ENCODE measurements around the gene CNR2. TPM values are rescaled to one million over a fixed set of nuclear protein-coding genes. Genes with fewer than 3 reads are reported as not detected.

The CNR2 gene
- polyA plus RNA-seq, 3 donors = 0.03 to 0.12 (median 0.11) TPM

- Mint-ChIP-seq H3K4me1 (peaks cover 8% of the 10 kb centered on the region), H3K9me3 (peaks cover 22 to 33% (median 30%) of the 10 kb centered on the region in 7 donors), H3K4me3 (no peak overlapping the region), H3K27me3 (ENCODE audit: low read depth in 3 of 3) (peaks cover 1 to 6% (median 3%) of the 10 kb centered on the region in 3 donors), H3K36me3 (no peaks in the 10 kb centered on the region), H3K27ac (no peak overlapping the region)
- Histone ChIP-seq H3K9ac (ENCODE audit: insufficient read depth, low read length, poor library complexity, severe bottlenecking) (no peak overlapping the region), H3K9me3 (replicated peaks in 1 of 2; ENCODE audit: control insufficient read depth in 1 of 2, insufficient read depth in 1 of 2, low read length in 2 of 2) (peaks cover 25 to 26% of the 10 kb centered on the region in 2 donors), H3K27ac (ENCODE audit: low read depth in 1 of 2, low read length in 2 of 2) (no peak overlapping the region), H2AFZ (ENCODE audit: insufficient read depth, low read depth, low read length, poor library complexity, severe bottlenecking) (no peak overlapping the region), H3K79me2 (ENCODE audit: insufficient read depth, low read length) (no peaks in the 10 kb centered on the region), H3K4me1 (ENCODE audit: control insufficient read depth in 1 of 2, insufficient read depth in 2 of 2, low read length in 2 of 2) (peaks cover 5 to 10% of the 10 kb centered on the region in 2 donors), H3K27me3 (ENCODE audit: control insufficient read depth in 2 of 2, insufficient read depth in 2 of 2, low read length in 2 of 2) (no peaks in the 10 kb centered on the region), H3K4me3 (replicated peaks in 1 of 3; ENCODE audit: low read depth in 2 of 3, low read length in 3 of 3) (no peak overlapping the region), H4K20me1 (ENCODE audit: insufficient read depth, low read length) (no peaks in the 10 kb centered on the region), H3K36me3 (replicated peaks in 1 of 2; ENCODE audit: control insufficient read depth in 1 of 2, insufficient read depth in 2 of 2, low read length in 2 of 2) (no peaks in the 10 kb centered on the region), H3K4me2 (replicated peaks; ENCODE audit: extremely low read depth, low read length, poor library complexity, severe bottlenecking) (no peak overlapping the region)
- DNase-seq = no peak
- no peak for TF ChIP-seq CTCF (IDR thresholded peaks at IDR 0.05)
- intact Hi-C loops (cut with micrococcal nuclease) = no loop called here
- WGBS (ENCODE audit: insufficient coverage) = 97% methylated on average over 3 of the region's 3 CpGs
Measured at GRCh38 chr1:23875382-23875781, 37.8 kb downstream of the CNR2 start.

- Mint-ChIP-seq H3K36me3 (no peaks in the 10 kb centered on the region), H3K4me1 (peaks cover 31% of the 10 kb centered on the region), H3K4me3 (no peak overlapping the region), H3K27me3 (ENCODE audit: low read depth in 3 of 3) (peaks cover 0 to 11% (median 0%) of the 10 kb centered on the region in 3 donors), H3K9me3 (peaks cover 2 to 16% (median 4%) of the 10 kb centered on the region in 7 donors), H3K27ac (no peak overlapping the region)
- Histone ChIP-seq H3K36me3 (replicated peaks in 1 of 2; ENCODE audit: control insufficient read depth in 1 of 2, insufficient read depth in 2 of 2, low read length in 2 of 2) (no peaks in the 10 kb centered on the region), H3K9ac (ENCODE audit: insufficient read depth, low read length, poor library complexity, severe bottlenecking) (no peak overlapping the region), H3K79me2 (ENCODE audit: insufficient read depth, low read length) (peaks cover 5% of the 10 kb centered on the region), H3K9me3 (replicated peaks in 1 of 2; ENCODE audit: control insufficient read depth in 1 of 2, insufficient read depth in 1 of 2, low read length in 2 of 2) (peaks cover 0 to 1% of the 10 kb centered on the region in 2 donors), H3K4me3 (replicated peaks in 1 of 3; ENCODE audit: low read depth in 2 of 3, low read length in 3 of 3) (no peak overlapping the region), H2AFZ (ENCODE audit: insufficient read depth, low read depth, low read length, poor library complexity, severe bottlenecking) (no peak overlapping the region), H3K4me2 (replicated peaks; ENCODE audit: extremely low read depth, low read length, poor library complexity, severe bottlenecking) (no peak overlapping the region), H3K27ac (ENCODE audit: low read depth in 1 of 2, low read length in 2 of 2) (no peak overlapping the region), H3K27me3 (ENCODE audit: control insufficient read depth in 2 of 2, insufficient read depth in 2 of 2, low read length in 2 of 2) (no peaks in the 10 kb centered on the region), H4K20me1 (ENCODE audit: insufficient read depth, low read length) (no peaks in the 10 kb centered on the region), H3K4me1 (ENCODE audit: control insufficient read depth in 1 of 2, insufficient read depth in 2 of 2, low read length in 2 of 2) (peaks cover 29 to 33% of the 10 kb centered on the region in 2 donors)
- intact Hi-C loops (cut with micrococcal nuclease) = no loop called here
- WGBS (ENCODE audit: insufficient coverage) = 67% methylated on average over 1 of the region's 3 CpGs
- no peak for TF ChIP-seq CTCF (IDR thresholded peaks at IDR 0.05)
- no peak for DNase-seq
Measured at GRCh38 chr1:23872421-23872820, 40.7 kb downstream of the CNR2 start.
